H9 (cell line): Measurements from ENCODE around the gene TSC22D4. TPM values are rescaled to one million over a fixed set of nuclear protein-coding genes. Genes with fewer than 3 reads are reported as not detected.

Source experiments
- DNase-seq: peaks from one replicate; pipeline ENCODE4 v3.0.0-alpha.2; 2017
- H2AFZ ChIP-seq: one replicate; pipeline ENCODE4 v1.6.1; 2013; ENCODE audit warnings: mild to moderate bottlenecking, low read length, control low read depth, moderate library complexity
- H2AK5ac ChIP-seq: 2 replicates; pipeline ENCODE4 v1.6.1; 2013; ENCODE audit warnings: low read length, control low read depth, mixed read lengths; ENCODE audit not compliant: insufficient read length
- H2BK120ac ChIP-seq: one replicate; pipeline ENCODE4 v1.6.1; 2013; ENCODE audit warnings: low read depth, mild to moderate bottlenecking, low read length, control low read depth, inconsistent platforms; ENCODE audit not compliant: poor library complexity, severe bottlenecking
- H2BK12ac ChIP-seq: 2 replicates; pipeline ENCODE4 v1.6.1; 2013; ENCODE audit warnings: low read length, control low read depth, mixed read lengths, low read depth; ENCODE audit not compliant: insufficient read length
- H2BK15ac ChIP-seq: 2 replicates; pipeline ENCODE4 v1.6.1; 2013; ENCODE audit warnings: low read depth, low read length, control low read depth
- H2BK20ac ChIP-seq: one replicate; pipeline ENCODE4 v1.6.1; 2013; ENCODE audit warnings: low read depth, mild to moderate bottlenecking, low read length, control low read depth, inconsistent platforms; ENCODE audit not compliant: poor library complexity, severe bottlenecking
- H2BK5ac ChIP-seq: 2 replicates; pipeline ENCODE4 v1.6.1; 2013; ENCODE audit warnings: low read length, control low read depth, mixed read lengths; ENCODE audit not compliant: insufficient read length
- H3K14ac ChIP-seq: 2 replicates; pipeline ENCODE4 v1.6.1; 2013; ENCODE audit warnings: low read length, control low read depth; ENCODE audit not compliant: insufficient read depth
- H3K18ac ChIP-seq: 2 replicates; pipeline ENCODE4 v1.6.1; 2013; ENCODE audit warnings: low read depth, mild to moderate bottlenecking, mixed read lengths, low read length, control low read depth; ENCODE audit not compliant: insufficient read length
- H3K23ac ChIP-seq: 2 replicates; pipeline ENCODE4 v1.6.1; 2013; ENCODE audit warnings: low read length, control low read depth, mixed read lengths, low read depth; ENCODE audit not compliant: insufficient read length
- H3K23me2 ChIP-seq: 2 replicates; pipeline ENCODE4 v1.6.1; 2013; ENCODE audit warnings: low read depth, mild to moderate bottlenecking, mixed read lengths, low read length, control low read depth; ENCODE audit not compliant: insufficient read length, poor library complexity, severe bottlenecking
- H3K27ac ChIP-seq: 2 replicates; pipeline ENCODE4 v1.5.1; 2013; ENCODE audit warnings: low read length, control low read depth, mixed read lengths, low read depth; ENCODE audit not compliant: insufficient read length
- H3K27me3 ChIP-seq: 2 replicates; pipeline ENCODE4 v1.6.1; 2013; ENCODE audit warnings: low read length, control low read depth, inconsistent platforms; ENCODE audit not compliant: insufficient read depth
- H3K4ac ChIP-seq: 2 replicates; pipeline ENCODE4 v1.6.1; 2013; ENCODE audit warnings: low read depth, mild to moderate bottlenecking, control low read depth, inconsistent platforms, low read length, moderate library complexity
- H3K4me1 ChIP-seq: 2 replicates; pipeline ENCODE4 v1.6.1; 2013; ENCODE audit warnings: low read length, control low read depth, inconsistent platforms; ENCODE audit not compliant: insufficient read depth
- H3K4me2 ChIP-seq: 2 replicates; pipeline ENCODE4 v1.6.1; 2013; ENCODE audit warnings: low read length, control low read depth, mixed read lengths; ENCODE audit not compliant: insufficient read length, insufficient read depth
- H3K56ac ChIP-seq: 2 replicates; pipeline ENCODE4 v1.6.1; 2013; ENCODE audit warnings: low read depth, mild to moderate bottlenecking, mixed read lengths, low read length, control low read depth; ENCODE audit not compliant: insufficient read length
- H3K79me1 ChIP-seq: 2 replicates; pipeline ENCODE4 v1.6.1; 2013; ENCODE audit warnings: low read depth, mild to moderate bottlenecking, moderate library complexity, low read length, control low read depth, inconsistent platforms; ENCODE audit not compliant: insufficient read depth, poor library complexity, severe bottlenecking
- H3K79me2 ChIP-seq: 2 replicates; pipeline ENCODE4 v1.6.1; 2013; ENCODE audit warnings: low read length, control low read depth, inconsistent platforms; ENCODE audit not compliant: insufficient read depth
- H3K9ac ChIP-seq: 2 replicates; pipeline ENCODE4 v1.6.1; 2013; ENCODE audit warnings: low read length, control low read depth, mixed read lengths; ENCODE audit not compliant: insufficient read length; ENCODE audit errors: extremely low read depth
- H3K9me3 ChIP-seq: one replicate; pipeline ENCODE4 v1.6.1; 2013; ENCODE audit warnings: low read depth, low read length, inconsistent platforms; ENCODE audit not compliant: control insufficient read depth
- H3T11ph ChIP-seq: one replicate; pipeline ENCODE4 v1.6.1; 2013; ENCODE audit warnings: mild to moderate bottlenecking, low read length, control low read depth, inconsistent platforms
- H4K20me1 ChIP-seq: one replicate; pipeline ENCODE4 v1.6.1; 2013; ENCODE audit not compliant: control insufficient read depth, insufficient read length, insufficient read depth
- H4K5ac ChIP-seq: 2 replicates; pipeline ENCODE4 v1.6.1; 2013; ENCODE audit warnings: low read depth, mild to moderate bottlenecking, mixed read lengths, low read length, control low read depth; ENCODE audit not compliant: insufficient read length
- H4K8ac ChIP-seq: replicated peaks from 2 replicates; pipeline ENCODE4 v1.6.1; 2013; ENCODE audit warnings: low read length, control low read depth, mixed read lengths, low read depth; ENCODE audit not compliant: insufficient read length
- H4K91ac ChIP-seq: 2 replicates; pipeline ENCODE4 v1.6.1; 2013; ENCODE audit warnings: low read depth, mild to moderate bottlenecking, moderate library complexity, mixed read lengths, low read length, control low read depth; ENCODE audit not compliant: insufficient read length
- H3K27ac Mint-ChIP-seq, 3 experiments: 2 replicates in 2 of 3; 3 replicates in 1 of 3; pipeline ENCODE4 v1.8.0; 2020 to 2021; ENCODE audit warnings: mixed read lengths in 3 of 3, mild to moderate bottlenecking in 1 of 3, moderate library complexity in 1 of 3
- H3K27me3 Mint-ChIP-seq: 2 replicates; pipeline ENCODE4 v1.8.0; 2021; ENCODE audit warnings: low read depth, mild to moderate bottlenecking, moderate library complexity, mixed read lengths
- H3K36me3 Mint-ChIP-seq, 3 experiments: 2 replicates in 2 of 3; 3 replicates in 1 of 3; pipeline ENCODE4 v1.8.0; 2020 to 2021; ENCODE audit warnings: low read depth in 3 of 3, mixed read lengths in 3 of 3; ENCODE audit not compliant: insufficient read depth in 1 of 3
- H3K4me1 Mint-ChIP-seq, 2 experiments: 2 replicates each; pipeline ENCODE4 v1.8.0; 2020; ENCODE audit warnings: mixed read lengths in 2 of 2
- H3K4me3 Mint-ChIP-seq, 2 experiments: 2 replicates in 1 of 2; 3 replicates in 1 of 2; pipeline ENCODE4 v1.8.0; 2020 to 2021; ENCODE audit warnings: mild to moderate bottlenecking in 2 of 2, mixed read lengths in 2 of 2, moderate library complexity in 1 of 2
- H3K9me3 Mint-ChIP-seq, 2 experiments: 2 replicates in 1 of 2; 3 replicates in 1 of 2; pipeline ENCODE4 v1.8.0; 2020; ENCODE audit warnings: mild to moderate bottlenecking in 2 of 2, mixed read lengths in 2 of 2, moderate library complexity in 1 of 2
- CTCF ChIP-seq: fragments of 200-600 bp; sonication (generic); conservative IDR thresholded peaks from 3 replicates; pipeline ENCODE4 v1.8.0; 2021; ENCODE audit warnings: antibody characterized with exemption, mild to moderate bottlenecking
- WGBS: extraction: QIAGEN DNeasy Blood & Tissue Kit; methylation state at CpG from one replicate; pipeline ENCODE4 v1.1.7; 2013; ENCODE audit warnings: missing lambda C conversion rate, low lambda C conversion rate, mixed read lengths; ENCODE audit not compliant: insufficient read length; ENCODE audit errors: extremely low coverage; 5-methylcytosine and 5-hydroxymethylcytosine counted together
- total RNA-seq: library from RNA; stranded (reverse); gene quantifications from 2 replicates; pipeline ENCODE4 v1.2.1, GENCODE V29; 2021

Gene TSC22D4
- total RNA-seq, 1 experiment from 2014 or later, result 17.5 TPM

- no peak overlapping the region for H3T11ph ChIP-seq
- peaks cover 13% of the 10 kb centered on the region for H3K23me2 ChIP-seq
- Mint-ChIP-seq H3K27me3 (no peaks in the 10 kb centered on the region), H3K36me3 (no peaks in the 10 kb centered on the region), H3K9me3 (peaks cover 0 to 2% of the 10 kb centered on the region in 2 experiments; a peak in 2 of 5 replicates), H3K4me3 (peak overlapping the region in 1 of 2 experiments; percentile 22; a peak in 1 of 5 replicates), H3K4me1 (peaks cover 25 to 42% of the 10 kb centered on the region in 2 experiments), H3K27ac (peak overlapping the region in 1 of 3 experiments; percentile 26; a peak in 1 of 7 replicates)
- no peaks in the 10 kb centered on the region for H3K9me3 ChIP-seq
- no peak overlapping the region for H3K23ac ChIP-seq
- H3K27me3 ChIP-seq, result no peaks in the 10 kb centered on the region
- no peak overlapping the region for H4K91ac ChIP-seq
- no peak for TF ChIP-seq CTCF
- H2AFZ ChIP-seq, result no peak overlapping the region
- H3K4me1 ChIP-seq, result no peaks in the 10 kb centered on the region; the same call in 1 of the 2 replicates
- no peak overlapping the region for H2BK12ac ChIP-seq
- H2BK5ac ChIP-seq, result no peak overlapping the region
- no peak overlapping the region for H2BK15ac ChIP-seq
- H3K4ac ChIP-seq, result no peak overlapping the region
- H3K9ac ChIP-seq, result no peak overlapping the region
- H2BK20ac ChIP-seq, result no peak overlapping the region
- H3K79me1 ChIP-seq, result no peaks in the 10 kb centered on the region
- no peak overlapping the region for H4K5ac ChIP-seq
- no peak overlapping the region for H2BK120ac ChIP-seq
- no peak for DNase-seq
- H2AK5ac ChIP-seq, result no peak overlapping the region
- no peak overlapping the region for H3K4me2 ChIP-seq
- WGBS, result no CpG with 5 or more reads among the region's 1 CpG
- H4K20me1 ChIP-seq, result no peaks in the 10 kb centered on the region
- no peak overlapping the region for H3K56ac ChIP-seq
- no peak overlapping the region for H3K18ac ChIP-seq
- no peak overlapping the region for H3K27ac ChIP-seq
- H3K79me2 ChIP-seq, result no peaks in the 10 kb centered on the region
- H3K14ac ChIP-seq, result no peak overlapping the region
- no peak overlapping the region for H4K8ac ChIP-seq
Measured at GRCh38 chr7:100481466-100481865, 2.5 kb upstream of the TSC22D4 start.
